GM10248 (cell line): ENCODE results near the gene SCRT2.

Experiments
- CTCF ChIA-PET: fragments of 300-600 bp; sonication (Branson Sonifier 250); formaldehyde crosslinking; extraction: SDS; loops from one replicate; lab custom pipeline; 2021; ENCODE audit warnings: antibody characterized with exemption; lab: Yijun Ruan, JAX
- POLR2A ChIA-PET: fragments of 350-650 bp; sonication (Branson Sonifier 250); formaldehyde crosslinking; extraction: SDS; loops from one replicate; lab custom pipeline; 2020; ENCODE audit warnings: antibody characterized with exemption; lab: Yijun Ruan, JAX
- DNase-seq: peaks from one replicate; pipeline ENCODE4 v3.0.0; 2012; ENCODE audit errors: extremely low spot score
- CTCF ChIP-seq: IDR thresholded peaks from 2 replicates; pipeline ENCODE4 v1.5.1; 2012; ENCODE audit warnings: mild to moderate bottlenecking, low read depth; ENCODE audit errors: extremely low read depth, missing control alignments, control extremely low read depth

The SCRT2 gene

GRCh38 chr20:634148-634925 is 41.3 kb downstream of the SCRT2 start:
- DNase-seq: no peak
- ChIA-PET CTCF (no interaction called here), POLR2A (no interaction called here)
- no peak for TF ChIP-seq CTCF

GRCh38 chr20:631101-631500 is 44.5 kb downstream of the SCRT2 start:
- no peak for DNase-seq
- CTCF ChIA-PET: interaction anchor here (0.9 to 3.0 kb wide), 2 partner anchors 15 to 41 kb away, joined by 3 to 26 read pairs; no protein-coding TSS in a partner anchor
- POLR2A ChIA-PET: no interaction called here
- TF ChIP-seq CTCF: no peak

- ChIA-PET CTCF (no interaction called here), POLR2A (no interaction called here)
- DNase-seq: no peak
These were observed 49.0 kb downstream of the SCRT2 start for GRCh38 chr20:626579-626978.

GRCh38 chr20:625360-625932 is 50.2 kb downstream of the SCRT2 start:
- CTCF ChIA-PET: interaction anchor here (1.5 kb wide), 2 partner anchors 14 to 20 kb away, joined by 4 to 7 read pairs; no protein-coding TSS in a partner anchor
- no peak for DNase-seq
- POLR2A ChIA-PET: no interaction called here
- no peak for TF ChIP-seq CTCF

More at GRCh38 chr20:626579-626978, 49.0 kb downstream of the SCRT2 start:
- no peak for TF ChIP-seq CTCF

- POLR2A ChIA-PET: no interaction called here
- DNase-seq: no peak
- CTCF ChIA-PET: interaction anchor here (0.8 to 1.4 kb wide), 5 partner anchors 21 to 332 kb away, joined by 3 to 5 read pairs (median 3); no protein-coding TSS in a partner anchor
- TF ChIP-seq CTCF: no peak
These were observed 51.9 kb downstream of the SCRT2 start for GRCh38 chr20:623704-624103.

GRCh38 chr20:623021-623420 is 52.6 kb downstream of the SCRT2 start:
- ChIA-PET POLR2A (no interaction called here), CTCF (interaction anchor here (0.8 to 1.4 kb wide), 5 partner anchors 22 to 333 kb away, joined by 3 to 5 read pairs (median 3); no protein-coding TSS in a partner anchor)
- no peak for TF ChIP-seq CTCF
- DNase-seq: no peak
